Measurements from ENCODE around the gene VLDLR.
"Not testable (repeated sequence)": the region's sequence is repeated elsewhere in the genome, so short reads cannot be mapped to it uniquely, and the experiment has no call there.

VLDLR gene

DNA sequence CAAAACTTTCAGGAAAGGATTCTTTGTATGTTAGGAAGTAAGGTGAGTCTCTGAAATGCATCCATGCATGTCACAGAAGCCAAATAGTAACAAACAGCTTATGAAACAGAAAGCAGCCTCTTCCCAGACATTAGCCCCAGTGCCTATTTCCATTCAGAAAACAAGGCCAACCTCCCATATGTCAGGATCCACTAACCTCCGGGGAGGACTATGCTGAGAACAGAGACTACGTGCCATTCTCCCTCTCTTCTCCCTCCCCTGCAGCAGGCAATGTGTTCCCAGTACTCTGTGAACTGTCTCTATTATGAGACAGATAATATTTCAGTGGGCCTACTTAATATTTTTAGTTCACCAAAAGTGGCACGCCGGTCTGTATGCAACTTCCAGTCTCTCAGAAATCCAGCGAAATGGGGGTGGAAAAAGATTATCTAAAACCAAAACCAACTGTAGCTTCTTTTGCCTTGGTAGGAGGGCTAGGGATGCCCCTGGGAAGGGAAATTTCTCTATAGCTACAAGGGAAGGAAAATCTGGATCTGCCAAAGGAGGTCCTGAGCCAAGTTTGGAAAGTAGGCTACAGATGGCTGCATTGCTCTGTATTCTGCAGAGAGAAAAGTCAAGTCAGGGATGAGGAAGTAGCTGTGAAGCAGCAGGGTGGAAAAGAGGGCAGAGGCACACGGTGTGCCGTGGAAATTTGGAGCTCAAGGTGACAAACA lies 42.0 kb downstream of the VLDLR start:
- no peak for DNase-seq (ENCODE audit: low read depth, low spot score)

DNA sequence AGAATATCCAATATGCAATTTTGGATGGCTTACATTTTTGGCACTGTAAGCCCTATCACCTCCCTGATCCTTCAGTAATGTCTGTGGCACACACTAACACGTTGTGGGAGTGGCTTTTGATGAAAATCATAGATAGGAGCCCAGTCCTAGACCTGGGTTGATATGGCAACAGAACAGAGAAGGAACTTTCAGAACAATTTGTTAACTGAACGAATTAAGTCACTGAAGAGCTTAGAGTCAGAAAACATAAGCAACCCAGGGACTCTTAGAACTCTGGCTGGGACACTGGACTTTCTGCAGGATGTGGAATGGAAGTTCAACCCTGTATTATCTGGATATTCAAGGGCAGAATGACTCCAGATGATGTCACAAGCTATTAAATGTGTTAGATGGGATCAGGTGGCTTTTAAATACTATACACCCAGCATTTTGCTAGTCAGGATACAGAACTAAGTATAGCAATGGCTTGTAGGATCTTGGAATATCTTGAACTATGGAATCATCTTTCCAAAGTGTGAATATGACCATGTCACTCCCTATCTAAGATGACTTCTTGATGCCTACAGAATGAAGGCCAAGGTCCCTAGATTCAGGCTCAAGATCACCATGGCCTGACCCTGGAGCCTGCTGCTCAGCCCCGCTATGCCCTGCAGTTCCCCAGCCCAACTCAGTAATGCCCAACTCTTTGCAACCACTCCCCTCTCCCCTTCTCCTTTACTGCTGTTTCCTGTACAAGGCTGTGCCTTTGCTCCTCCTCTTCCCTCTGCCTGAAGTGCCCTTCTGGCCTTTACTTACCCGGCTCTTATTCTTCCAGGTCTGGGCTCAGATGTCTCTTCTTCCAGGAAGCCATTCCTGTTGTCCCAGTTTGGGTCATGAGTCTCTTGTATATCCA lies 42.8 kb downstream of the VLDLR start:
- DNase-seq (ENCODE audit: low read depth, low spot score), result no peak

DNA sequence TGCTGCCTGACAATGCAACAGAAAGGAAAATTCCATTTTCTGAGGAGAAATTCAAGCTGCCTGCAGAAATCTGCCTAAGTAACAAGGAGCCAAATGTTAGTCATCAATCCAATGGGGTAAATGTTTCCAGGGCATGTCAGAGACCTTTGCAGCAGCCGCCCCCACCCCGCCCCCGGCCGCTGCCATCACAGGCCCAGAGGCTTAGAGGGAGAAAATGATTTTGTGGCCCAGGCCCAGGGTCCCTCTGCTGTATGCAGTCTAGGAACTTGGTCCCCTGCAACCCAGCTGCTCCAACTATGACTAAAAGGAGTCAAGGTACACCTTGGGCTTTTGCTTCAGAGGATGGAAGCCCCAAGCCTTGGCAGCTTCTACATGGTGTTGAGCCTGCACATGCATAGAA lies 45.0 kb downstream of the VLDLR start:
- DNase-seq (ENCODE audit: low read depth, low spot score), result no peak

DNA sequence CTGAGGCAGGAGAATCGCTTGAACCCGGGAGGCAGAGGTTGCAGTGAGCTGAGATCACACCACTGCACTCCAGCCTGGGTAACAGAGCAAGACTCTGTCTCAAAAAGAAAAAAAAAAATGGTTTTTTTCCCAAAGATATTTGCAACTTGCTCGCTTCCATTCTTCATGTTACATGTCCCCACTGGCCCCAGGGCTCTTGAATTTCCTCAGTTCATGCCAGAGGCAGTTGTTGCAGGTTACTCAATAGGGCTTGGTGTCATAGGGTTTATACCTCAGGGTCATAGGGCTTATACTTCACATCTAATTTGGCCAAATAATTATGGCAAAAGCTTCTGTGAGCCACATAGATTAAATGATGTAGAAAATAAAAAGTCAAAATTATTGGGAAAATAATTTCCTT lies 51.6 kb downstream of the VLDLR start:
- DNase-seq (ENCODE audit: low read depth, low spot score), result no peak

DNA sequence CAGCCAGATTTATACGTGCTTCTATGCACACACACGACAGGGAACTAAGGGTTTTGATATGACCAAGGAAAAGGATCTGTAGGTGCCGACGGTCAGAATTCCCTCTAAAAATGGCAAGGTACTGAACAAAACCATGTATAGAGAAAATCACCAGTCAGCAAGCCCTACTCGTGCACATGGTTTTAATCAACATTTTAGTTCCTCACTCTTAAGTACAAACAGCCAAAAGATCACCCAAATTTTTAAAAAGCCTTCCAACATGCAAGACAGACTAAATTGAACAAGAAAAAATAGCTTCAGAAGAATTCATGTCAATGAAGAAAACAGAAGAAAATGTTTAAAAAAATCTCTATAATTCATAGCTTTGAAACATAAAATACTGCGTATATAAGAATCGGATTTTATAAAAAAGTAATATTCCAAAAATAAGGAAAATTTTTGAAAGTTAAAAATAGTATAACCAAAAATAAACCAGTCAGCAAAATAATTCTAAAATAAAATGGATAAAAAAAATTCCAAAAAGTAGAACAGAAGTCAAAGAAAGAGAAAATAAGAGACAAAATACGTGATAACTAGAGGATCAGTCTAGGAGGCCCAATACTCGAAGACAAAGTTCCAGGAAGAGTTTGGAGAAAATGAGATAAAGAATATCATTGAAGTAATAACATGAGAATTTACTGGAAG lies 52.7 kb downstream of the VLDLR start:
- no peak for DNase-seq (ENCODE audit: low read depth, low spot score)

DNA sequence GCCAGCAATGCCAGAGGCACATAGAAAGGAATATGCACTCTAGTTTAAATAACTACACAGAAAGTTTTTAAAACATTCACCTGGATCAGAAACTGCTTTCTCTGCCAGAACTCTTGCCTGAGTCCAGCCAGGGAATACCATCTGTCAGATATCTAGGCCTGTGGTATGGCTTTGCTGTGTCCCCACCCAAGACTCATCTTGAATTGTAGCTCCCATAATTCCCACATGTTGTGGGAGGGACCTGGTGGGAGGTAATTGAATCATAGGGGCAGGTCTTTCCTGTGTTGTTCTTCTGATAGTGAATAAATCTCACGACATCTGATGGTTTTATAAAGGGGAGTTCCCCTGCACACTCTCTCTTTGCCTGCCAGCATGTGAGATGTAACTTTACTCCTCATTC lies 54.2 kb downstream of the VLDLR start:
- DNase-seq (ENCODE audit: low read depth, low spot score), result no peak

DNA sequence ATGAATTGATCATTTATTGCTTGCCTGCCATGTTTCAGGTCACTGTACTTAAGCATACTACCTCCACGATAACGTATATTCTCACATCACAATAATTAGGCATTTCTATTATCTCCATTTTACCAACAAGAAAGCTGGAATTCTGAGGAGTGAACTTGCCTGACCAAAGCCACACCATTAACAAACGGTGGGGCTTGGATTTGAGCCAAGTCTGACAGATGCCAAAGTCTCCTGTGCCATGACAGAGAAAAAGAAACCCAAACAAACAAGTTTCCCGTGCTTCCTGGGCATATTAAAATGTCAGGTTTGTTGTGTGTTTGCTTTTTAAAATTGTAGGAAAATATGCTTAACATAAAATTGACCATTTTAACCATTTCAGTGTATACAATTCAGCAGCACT lies 54.9 kb downstream of the VLDLR start:
- no peak for DNase-seq (ENCODE audit: low read depth, low spot score)

DNA sequence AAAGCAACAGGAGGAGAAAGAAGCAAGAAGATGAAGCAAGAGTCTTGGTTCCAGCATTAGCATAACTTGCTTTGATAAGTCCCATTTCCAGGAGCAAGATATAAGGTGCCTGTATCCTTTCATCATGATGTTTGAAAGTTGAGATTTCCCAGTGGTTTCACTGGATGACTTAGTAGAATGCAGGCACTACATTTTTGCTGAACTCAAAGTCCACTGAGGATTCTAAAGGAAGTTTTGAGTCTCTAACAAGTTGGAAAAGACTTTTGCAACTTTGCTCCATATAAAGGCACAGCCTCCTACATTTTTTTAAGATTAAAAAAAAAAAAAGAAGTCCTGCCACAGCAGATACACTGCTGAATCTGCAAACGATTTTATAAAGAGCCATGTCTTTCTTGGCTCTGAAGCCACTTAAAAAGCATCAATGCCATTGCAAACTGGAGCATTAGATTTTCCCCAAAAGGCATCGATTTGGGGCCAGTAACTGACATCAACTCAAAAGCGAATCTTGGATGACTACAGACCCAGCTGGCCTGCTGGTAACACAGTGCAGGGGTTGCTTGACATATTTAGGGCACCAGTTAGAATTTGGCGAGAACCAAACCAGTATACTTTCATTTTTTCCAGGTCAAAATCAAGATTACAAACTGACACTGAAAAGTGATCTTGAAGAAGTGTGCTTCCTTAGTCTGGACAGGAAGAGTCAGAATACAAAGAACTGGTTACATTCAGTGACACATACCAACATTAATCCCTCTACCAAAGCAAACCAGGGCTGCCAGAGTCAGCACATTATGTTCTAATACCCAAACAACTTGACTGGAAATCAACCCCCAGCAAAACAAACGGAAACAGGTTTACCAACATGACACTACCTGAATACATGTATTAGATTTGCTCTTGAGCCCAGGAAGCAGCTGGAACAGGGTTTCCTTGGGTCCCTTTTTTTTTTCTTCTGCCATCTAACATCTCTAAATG lies 56.6 kb downstream of the VLDLR start:
- no peak for DNase-seq (ENCODE audit: low read depth, low spot score)

DNA sequence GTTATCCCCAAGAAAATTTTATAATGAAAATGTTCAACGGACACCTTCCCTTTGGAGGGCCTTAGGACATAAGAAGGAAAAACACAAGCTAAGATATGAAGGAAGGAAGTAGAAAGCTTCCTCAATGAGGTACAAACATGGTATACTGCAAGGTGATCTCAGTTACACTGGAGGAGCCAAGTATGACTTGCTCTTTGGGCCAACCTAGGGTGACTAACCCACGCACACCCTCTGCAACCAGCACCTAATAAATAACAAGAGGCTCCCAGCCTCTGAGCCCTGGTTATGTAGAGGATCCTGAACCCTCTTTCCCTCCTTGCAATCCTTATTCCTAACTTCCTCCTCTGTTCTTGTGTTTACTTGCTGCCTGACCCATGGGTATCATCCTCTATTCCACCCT lies 57.4 kb downstream of the VLDLR start:
- no peak for DNase-seq (ENCODE audit: low read depth, low spot score)

DNA sequence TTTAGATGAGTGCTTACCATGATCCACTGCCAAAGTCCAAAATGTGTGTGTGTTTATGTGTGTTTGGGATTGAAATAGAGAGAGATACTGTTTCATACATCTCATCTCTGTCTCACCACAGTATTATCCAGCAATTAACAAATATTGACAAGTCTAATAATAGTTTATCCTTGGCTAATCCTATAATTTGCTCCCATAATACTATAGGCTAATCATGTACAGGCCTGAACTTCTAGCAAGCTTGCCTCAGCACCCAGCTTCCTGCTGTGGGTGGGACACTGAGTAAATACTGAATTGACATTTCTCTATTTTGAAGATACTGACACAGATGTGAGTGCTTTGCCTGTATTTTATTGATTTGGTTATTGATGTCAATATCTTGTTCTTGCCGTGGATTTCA lies 60.4 kb downstream of the VLDLR start:
- no peak for DNase-seq (ENCODE audit: low read depth, low spot score)

DNA sequence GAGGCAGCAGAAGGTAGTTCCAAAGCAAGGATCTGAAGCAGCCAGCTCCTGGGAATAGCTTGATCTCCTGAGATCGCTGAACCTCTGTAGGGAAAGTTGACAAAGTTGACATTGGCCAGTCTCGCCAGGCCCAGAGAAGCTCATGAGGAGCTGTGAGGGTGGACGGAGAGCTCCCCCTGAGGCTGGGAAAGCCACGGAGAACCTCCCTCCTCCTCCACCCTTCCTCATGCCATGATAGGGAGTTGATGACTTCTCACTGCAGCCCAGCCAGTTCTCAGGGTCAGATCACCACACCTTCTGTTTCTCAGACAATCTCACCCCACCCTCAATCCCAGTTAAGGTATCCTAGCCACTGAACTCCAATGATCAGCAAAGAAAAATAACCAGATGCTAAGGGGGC lies 65.3 kb downstream of the VLDLR start:
- DNase-seq (ENCODE audit: low read depth, low spot score), result no peak

DNA sequence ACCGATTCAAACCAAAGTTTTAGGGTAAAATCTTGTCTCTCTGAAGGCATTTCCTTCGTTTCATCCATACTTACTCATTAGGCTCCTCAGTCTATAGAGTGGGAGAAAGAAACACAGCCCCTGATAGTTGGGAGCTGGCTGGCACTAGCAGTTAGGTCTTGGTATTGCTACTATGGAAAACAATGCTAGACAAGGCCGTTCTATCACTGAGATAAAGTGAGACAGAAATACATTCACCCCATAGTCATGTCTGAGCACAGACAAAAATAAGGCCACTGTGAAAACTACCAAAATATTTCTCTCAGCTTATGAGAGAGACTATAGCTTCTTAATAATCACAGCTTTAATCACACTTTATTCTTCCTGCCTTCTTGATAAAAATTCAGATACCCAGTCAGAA lies 67.0 kb downstream of the VLDLR start:
- no peak for DNase-seq (ENCODE audit: low read depth, low spot score)

DNA sequence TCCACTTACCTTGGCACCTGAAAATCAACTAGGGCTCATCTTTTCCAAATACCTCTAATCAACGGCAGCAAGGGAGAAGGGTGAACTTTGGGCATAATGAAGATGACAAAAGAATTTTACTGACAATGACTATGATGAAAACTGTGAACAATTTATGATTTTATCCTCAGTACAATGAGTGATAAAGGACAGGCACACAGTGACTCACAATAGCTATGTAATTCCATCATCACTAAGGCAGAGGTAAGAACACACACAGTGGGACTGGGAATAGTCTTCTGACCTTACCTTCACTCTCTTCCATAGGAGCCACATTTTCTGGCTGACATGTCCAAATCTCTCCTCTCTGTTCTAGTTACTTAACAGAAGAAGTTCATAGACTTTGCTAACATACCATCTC lies 69.6 kb downstream of the VLDLR start:
- no peak for DNase-seq (ENCODE audit: low read depth, low spot score)

DNA sequence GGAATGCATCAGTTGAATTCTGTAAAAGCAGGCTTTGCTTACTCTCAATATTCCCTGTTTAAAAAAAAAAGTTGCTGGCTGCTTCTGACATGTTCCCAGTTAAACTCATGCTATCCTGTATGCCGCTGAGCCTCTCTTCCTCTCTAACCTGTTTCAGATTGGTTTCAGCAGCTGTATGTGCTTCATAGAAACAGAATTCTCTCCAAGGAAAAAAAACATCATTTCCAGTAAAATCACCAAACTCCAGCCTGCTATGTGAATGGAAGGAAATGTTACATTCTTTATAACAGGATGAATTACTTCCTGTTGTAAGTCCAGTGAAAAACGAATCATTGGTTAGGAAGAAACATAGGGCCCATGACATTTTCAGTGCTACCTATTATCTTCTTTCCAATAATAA lies 70.0 kb downstream of the VLDLR start:
- no peak for DNase-seq (ENCODE audit: low read depth, low spot score)

DNA sequence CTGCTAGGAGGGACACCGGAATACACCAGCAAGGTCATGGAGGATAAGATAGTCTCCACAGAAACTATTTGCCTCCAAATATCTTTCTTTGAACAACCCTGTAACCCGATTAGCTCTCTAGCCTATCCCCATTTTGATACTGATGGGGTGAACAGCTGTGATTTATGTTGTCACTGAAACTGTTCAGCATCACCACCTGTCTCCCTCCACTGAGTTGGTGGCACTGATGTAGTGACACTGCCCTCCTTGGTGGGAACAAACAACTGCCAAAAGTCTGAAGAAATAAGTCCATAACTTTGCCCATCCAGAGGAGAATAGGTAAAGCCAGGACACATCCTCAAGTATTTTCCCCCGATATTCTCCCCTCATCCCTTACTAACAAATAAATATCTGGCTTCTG lies 71.5 kb downstream of the VLDLR start:
- DNase-seq (ENCODE audit: low read depth, low spot score), result no peak

DNA sequence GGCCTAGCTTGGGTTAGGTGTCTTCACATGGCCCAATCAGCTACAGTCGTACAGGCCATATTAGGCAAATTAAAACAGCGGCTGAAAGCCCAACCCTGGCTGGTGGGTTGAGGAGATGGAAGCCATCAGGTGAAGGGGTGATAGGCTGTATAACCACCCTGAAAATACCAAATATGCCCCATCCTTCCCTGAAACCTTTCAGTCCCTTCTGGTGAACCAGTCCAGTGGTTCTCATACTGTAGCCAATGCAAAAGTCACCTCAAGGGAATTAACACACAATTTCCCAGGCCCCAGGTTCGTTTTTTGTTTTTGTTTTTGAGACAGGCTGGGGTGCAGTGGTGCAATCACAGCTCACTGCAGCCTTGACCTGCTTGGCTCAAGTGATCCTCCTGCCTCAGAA lies 75.9 kb downstream of the VLDLR start:
- no peak for DNase-seq (ENCODE audit: low read depth, low spot score)

DNA sequence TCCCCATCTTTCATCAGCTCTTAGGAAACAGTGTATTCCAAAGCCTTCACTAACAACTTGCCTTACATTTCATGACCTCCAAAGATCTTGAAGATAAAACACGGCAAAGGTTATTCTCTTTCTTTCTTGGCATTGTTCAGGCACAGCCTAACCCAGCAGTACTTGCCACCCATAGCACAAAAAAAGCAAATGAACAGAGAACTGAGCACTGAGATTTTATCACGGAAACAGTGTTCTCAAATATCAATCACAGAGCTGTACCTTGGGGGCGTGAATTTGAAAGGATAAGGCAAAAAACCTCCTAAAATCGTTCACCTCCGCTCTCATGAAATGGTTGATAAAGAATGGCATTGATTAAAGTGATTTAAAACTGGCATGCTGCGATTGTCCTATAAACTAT lies 78.8 kb downstream of the VLDLR start:
- no peak for DNase-seq (ENCODE audit: low read depth, low spot score)

DNA sequence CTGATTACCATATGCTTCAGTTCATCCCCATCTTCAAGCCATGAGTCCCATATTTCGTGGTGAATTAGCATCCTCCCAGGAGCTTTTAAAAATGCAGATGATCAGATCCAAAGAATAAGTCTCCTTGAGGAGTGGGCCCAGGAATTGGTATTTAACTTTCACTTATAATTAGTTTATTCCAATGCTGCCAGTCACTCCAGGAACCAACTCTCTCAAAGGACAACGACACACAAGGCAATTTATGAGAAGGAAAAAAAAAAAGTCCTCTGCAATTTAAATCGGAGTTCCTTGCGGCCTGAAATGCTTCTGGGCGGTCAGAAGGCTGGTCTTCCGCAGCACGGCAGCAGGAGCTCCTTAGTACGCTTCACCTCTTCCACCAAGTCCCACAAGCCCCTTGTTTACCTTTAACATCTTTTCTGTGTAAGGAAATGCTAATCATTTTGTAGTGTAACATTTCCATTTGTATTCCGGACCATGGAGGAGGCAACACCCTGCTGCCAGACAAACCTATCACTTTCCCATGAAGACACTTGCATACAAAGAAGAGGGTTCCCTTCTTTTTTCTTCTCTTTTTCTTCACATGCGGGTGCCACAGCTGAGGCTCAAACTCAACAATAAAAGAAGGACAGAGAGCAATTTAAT lies 79.4 kb downstream of the VLDLR start:
- no peak for DNase-seq (ENCODE audit: low read depth, low spot score)

DNA sequence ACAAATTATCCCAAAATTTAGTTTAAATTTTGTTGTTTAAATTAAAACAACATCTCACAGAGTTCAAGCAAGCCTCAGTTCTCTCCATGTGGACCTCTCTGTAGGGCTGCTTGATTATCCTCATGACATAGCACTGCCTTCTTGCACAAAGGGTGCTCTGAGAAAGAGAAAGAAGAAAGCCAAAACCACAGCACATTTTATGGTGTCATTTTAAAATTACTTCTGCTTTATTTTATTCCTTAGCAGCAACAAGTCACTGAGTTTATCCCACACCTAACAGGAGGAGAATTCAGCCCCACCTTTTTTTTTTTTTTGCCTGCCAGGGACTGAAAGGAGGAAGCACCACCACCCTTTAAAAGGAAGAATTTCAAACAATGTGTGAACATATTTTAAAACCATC lies 82.9 kb downstream of the VLDLR start:
- DNase-seq (ENCODE audit: low read depth, low spot score), result no peak

DNA sequence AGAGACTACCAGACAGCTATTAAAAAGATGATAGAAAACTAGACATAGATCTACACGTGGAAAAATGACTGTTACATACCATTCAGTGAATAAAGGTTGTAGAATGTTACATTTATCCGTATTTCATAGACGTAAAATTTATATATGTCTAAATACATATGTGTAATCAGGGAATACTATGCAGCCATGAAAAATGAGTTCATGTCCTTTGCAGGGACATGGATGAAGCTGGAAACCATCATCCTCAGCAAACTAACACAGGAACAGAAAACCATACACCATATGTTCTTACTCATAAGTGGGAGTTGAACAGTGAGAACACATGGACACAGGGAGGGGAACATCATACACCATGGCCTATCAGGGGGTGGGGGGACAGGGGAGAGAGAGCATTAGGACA lies 85.7 kb downstream of the VLDLR start:
- DNase-seq (ENCODE audit: low read depth, low spot score), result not testable (repeated sequence)
